ENCODE data around the gene HRG. TPM values are rescaled to one million over a fixed set of nuclear protein-coding genes. Genes with fewer than 3 reads are reported as not detected.

The HRG gene
- total RNA-seq, 4 donors from 2014 or later = not detected

- peaks cover 16 to 83% (median 25%) of the 10 kb centered on the region in 3 donors for H3K4me1 ChIP-seq
- H3K9me3 ChIP-seq = no peaks in the 10 kb centered on the region
- H3K27me3 ChIP-seq = peaks cover 0 to 3% (median 0%) of the 10 kb centered on the region in 4 donors
- DNase-seq = no peak
- no peak overlapping the region for H3K27ac ChIP-seq
- 44 to 62% methylated on average over 3 of the region's 3 CpGs for WGBS, 2 donors
- intact Hi-C loops (cut with DNase I) = no loop called here
- no peaks in the 10 kb centered on the region for H3K36me3 ChIP-seq
- no peak overlapping the region for H3K4me3 ChIP-seq
- TF ChIP-seq CTCF (IDR thresholded peaks at IDR 0.05) (no peak), POLR2A (IDR thresholded peaks at IDR 0.05) (no peak)
These were observed 23.8 kb upstream of the HRG start for GRCh38 chr3:186642014-186642413.

DNA sequence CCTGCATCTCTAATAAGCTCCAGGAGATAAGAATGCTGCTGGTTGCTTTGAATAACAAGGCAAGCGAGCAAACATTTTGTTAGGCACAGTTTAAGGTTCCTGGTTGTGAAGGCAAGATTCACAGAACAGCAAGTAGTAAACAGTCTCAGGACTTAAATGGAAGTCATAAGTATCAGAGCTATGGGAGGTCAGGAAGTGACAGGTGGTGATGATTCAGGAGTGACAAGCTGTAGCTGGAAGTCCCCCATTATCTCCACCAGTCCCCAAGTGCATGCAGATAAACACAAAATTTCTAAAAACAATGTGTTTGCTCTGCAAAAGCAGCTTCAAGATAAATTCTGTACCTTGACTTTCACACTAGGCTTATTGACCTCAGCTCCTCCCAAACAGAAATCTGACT, 22.3 kb upstream of the HRG start:
- TF ChIP-seq POLR2A (IDR thresholded peaks at IDR 0.05) (no peak), CTCF (IDR thresholded peaks at IDR 0.05) (no peak)
- peak overlapping the region in 1 of 4 donors; percentile 83 for H3K27ac ChIP-seq
- H3K4me1 ChIP-seq = peaks cover 16 to 68% (median 25%) of the 10 kb centered on the region in 3 donors
- intact Hi-C loops (cut with DNase I) = no loop called here
- H3K4me3 ChIP-seq = no peak overlapping the region
- DNase-seq = no peak
- H3K36me3 ChIP-seq = no peaks in the 10 kb centered on the region
- 50 to 79% methylated on average over 1 of the region's 1 CpG for WGBS, 2 donors
- peaks cover 0 to 3% (median 0%) of the 10 kb centered on the region in 4 donors for H3K27me3 ChIP-seq
- H3K9me3 ChIP-seq = no peaks in the 10 kb centered on the region

DNA sequence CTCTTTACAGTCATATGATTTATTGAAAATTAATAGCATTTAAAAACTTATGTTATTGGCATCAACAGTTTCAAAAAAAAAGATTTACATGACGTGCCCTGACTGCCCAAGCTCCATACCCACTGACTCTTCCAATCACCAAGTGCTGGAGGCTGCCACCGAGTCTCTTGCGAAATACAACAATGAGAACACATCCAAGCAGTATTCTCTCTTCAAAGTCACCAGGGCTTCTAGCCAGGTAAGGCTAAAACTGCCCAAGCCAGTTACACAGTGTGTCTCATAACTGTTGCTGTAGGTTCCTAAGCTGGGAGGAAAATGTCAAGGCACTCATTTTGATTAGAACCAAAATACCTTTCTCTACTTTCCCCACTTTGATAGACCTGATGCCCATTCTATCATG, 21.1 kb upstream of the HRG start:
- Histone ChIP-seq H3K27ac (peak overlapping the region; percentile 18 to 84 (median 76)), H3K36me3 (no peaks in the 10 kb centered on the region), H3K9me3 (no peaks in the 10 kb centered on the region), H3K27me3 (peaks cover 0 to under 1% (median 0%) of the 10 kb centered on the region in 4 donors), H3K4me1 (peaks cover 14 to 56% (median 20%) of the 10 kb centered on the region in 3 donors), H3K4me3 (no peak overlapping the region)
- TF ChIP-seq CTCF (IDR thresholded peaks at IDR 0.05) (no peak), POLR2A (IDR thresholded peaks at IDR 0.05) (no peak)
- 39 to 48% methylated on average over 3 of the region's 3 CpGs for WGBS, 2 donors
- no peak for DNase-seq
- intact Hi-C loops (cut with DNase I) = no loop called here

GRCh38 chr3:186646106-186646505, 19.7 kb upstream of the HRG start:
- Histone ChIP-seq H3K36me3 (no peaks in the 10 kb centered on the region), H3K4me3 (no peak overlapping the region), H3K4me1 (peaks cover 3 to 42% (median 14%) of the 10 kb centered on the region in 3 donors), H3K27ac (no peak overlapping the region), H3K27me3 (no peaks in the 10 kb centered on the region), H3K9me3 (no peaks in the 10 kb centered on the region)
- intact Hi-C loops (cut with DNase I) = no loop called here
- 86 to 94% methylated on average over 4 of the region's 4 CpGs for WGBS, 2 donors
- no peak for DNase-seq
- no peak for TF ChIP-seq CTCF (IDR thresholded peaks at IDR 0.05)
- TF ChIP-seq POLR2A (IDR thresholded peaks at IDR 0.05) = no peak

GRCh38 chr3:186646841-186647240, 19.0 kb upstream of the HRG start:
- DNase-seq = no peak
- no peak overlapping the region for H3K27ac ChIP-seq
- H3K4me3 ChIP-seq = no peak overlapping the region
- H3K9me3 ChIP-seq = no peaks in the 10 kb centered on the region
- intact Hi-C loops (cut with DNase I) = no loop called here
- peaks cover 0 to 38% (median 14%) of the 10 kb centered on the region in 3 donors for H3K4me1 ChIP-seq
- H3K27me3 ChIP-seq = no peaks in the 10 kb centered on the region
- no peak for TF ChIP-seq POLR2A (IDR thresholded peaks at IDR 0.05)
- TF ChIP-seq CTCF (IDR thresholded peaks at IDR 0.05) = no peak
- no peaks in the 10 kb centered on the region for H3K36me3 ChIP-seq
- WGBS, 2 donors = 63 to 74% methylated on average over 1 of the region's 1 CpG

All from esophagus squamous epithelium (tissue), 5 donors.